GM23338 (cell line): ENCODE measurements around the gene SEMA4C. TPM values are rescaled to one million over a fixed set of nuclear protein-coding genes. Genes with fewer than 3 reads are reported as not detected.

ENCODE experiments used
- CREB1 ChIP-seq: fragments of 250-450 bp; sonication (Bioruptor Pico); IDR thresholded peaks from 2 replicates; pipeline ENCODE4 v1.5.0; 2020; ENCODE audit warnings: low read depth, mild to moderate bottlenecking, moderate library complexity
- CTCF ChIP-seq, 2 experiments: fragments of 200-600 bp in 1 of 2; sonication (generic) in 1 of 2; conservative IDR thresholded peaks; 2 replicates each; pipeline versions ENCODE4 v1.5.1 to v1.6.1; 2016 to 2017; ENCODE audit warnings: antibody characterized with exemption in 2 of 2, low read depth in 2 of 2, mild to moderate bottlenecking in 2 of 2, moderate library complexity in 1 of 2
- EZH2phosphoT487 ChIP-seq: fragments of 200-600 bp; sonication (generic); IDR thresholded peaks from one replicate; pipeline ENCODE4 v1.8.1; 2018; ENCODE audit warnings: antibody characterized with exemption; ENCODE audit not compliant: unreplicated experiment
- REST ChIP-seq: IDR thresholded peaks from one replicate; pipeline ENCODE4 v1.6.1; 2018; ENCODE audit warnings: antibody characterized with exemption; ENCODE audit not compliant: unreplicated experiment
- STAT1 ChIP-seq: IDR thresholded peaks from one replicate; pipeline ENCODE4 v1.6.1; 2016; ENCODE audit warnings: antibody characterized with exemption; ENCODE audit not compliant: unreplicated experiment
- ZNF462 ChIP-seq: fragments of 250-450 bp; sonication (Bioruptor Pico); IDR thresholded peaks from 2 replicates; pipeline ENCODE4 v1.5.0; 2020; ENCODE audit warnings: mild to moderate bottlenecking, moderate library complexity
- polyA plus RNA-seq: library from polyadenylated mRNA; unstranded; fragments of >200 nt; fragmentation: Nextera tagmentation; extraction: Ambion mirVana; gene quantifications from 2 replicates; pipeline ENCODE4 v1.2.1, GENCODE V29; 2016
- total RNA-seq: library from RNA; depleted of rRNA; stranded (reverse); fragments of >200 nt; shearing (Covaris generic); gene quantifications from 2 replicates; pipeline ENCODE4 v1.2.3, GENCODE V29; 2014

The SEMA4C gene
- total and polyA plus RNA-seq, 2 experiments from 2014 or later, result 16.8 to 80.7 TPM

- TF ChIP-seq ZNF462 (CRISPR knock-in tag) (no peak), CREB1 (no peak), STAT1 (no peak), REST (no peak), EZH2phosphoT487 (no peak), CTCF (conservative IDR thresholded peaks at IDR 0.05; ENCODE audit: low read depth in 2 of 2) (no peak)
Measured at GRCh38 chr2:96895032-96895745, 25.3 kb upstream of the SEMA4C start (continued).
